ENCODE data around the gene IFT52.

The IFT52 gene

GRCh38 chr20:43691928-43692524 is 101.3 kb downstream of the IFT52 start:
- DNase-seq: peak; percentile 29

- no peak for DNase-seq
Measured at GRCh38 chr20:43694763-43695162, 104.0 kb downstream of the IFT52 start.

GRCh38 chr20:43695571-43695970 is 104.8 kb downstream of the IFT52 start:
- DNase-seq: no peak

Measured in effector CD4-positive, alpha-beta T cell (primary cell).